NOMO-1 treated with dmso at 0.1 percent for 144 hours (cell line): Measurements from ENCODE around the gene CDIP1.
A peak's percentile ranks its signal among the peaks of the same experiment; 100 is the strongest.

Experiments used
- DNase-seq: peaks from one replicate; lab custom pipeline; 2025; ENCODE audit not compliant: unreplicated experiment; lab: John Stamatoyannopoulos, UW

Gene CDIP1

GRCh38 chr16:4494746-4495490, 43.7 kb downstream of the CDIP1 start:
- DNase-seq = no peak

- no peak for DNase-seq
Measured at GRCh38 chr16:4491898-4492297, 46.7 kb downstream of the CDIP1 start.

DNA sequence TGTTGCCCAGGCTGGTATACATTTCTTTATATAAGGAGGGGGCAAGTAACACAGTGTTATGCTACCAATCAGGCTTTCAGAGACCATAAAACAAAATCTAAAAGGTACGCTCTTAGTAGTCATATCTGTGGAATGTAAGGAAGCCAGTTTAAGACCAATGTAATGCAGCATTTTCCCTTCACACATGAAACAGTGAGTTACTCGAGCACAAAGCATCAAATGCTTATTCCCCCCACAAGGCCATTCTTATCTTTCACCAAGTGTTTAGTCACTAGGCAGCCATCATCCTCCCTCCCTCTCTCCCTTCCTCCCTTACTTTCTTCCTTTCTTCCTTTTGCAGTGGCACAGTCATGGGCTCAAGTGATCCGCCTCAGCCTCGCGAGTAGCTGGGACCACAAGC, 49.5 kb downstream of the CDIP1 start:
- no peak for DNase-seq

- no peak for DNase-seq
Measured at GRCh38 chr16:4488499-4488967, 50.0 kb downstream of the CDIP1 start.

- DNase-seq = no peak
Measured at GRCh38 chr16:4487955-4488498, 50.5 kb downstream of the CDIP1 start.

- DNase-seq = no peak
Measured at GRCh38 chr16:4486126-4486893, 52.3 kb downstream of the CDIP1 start.

DNA sequence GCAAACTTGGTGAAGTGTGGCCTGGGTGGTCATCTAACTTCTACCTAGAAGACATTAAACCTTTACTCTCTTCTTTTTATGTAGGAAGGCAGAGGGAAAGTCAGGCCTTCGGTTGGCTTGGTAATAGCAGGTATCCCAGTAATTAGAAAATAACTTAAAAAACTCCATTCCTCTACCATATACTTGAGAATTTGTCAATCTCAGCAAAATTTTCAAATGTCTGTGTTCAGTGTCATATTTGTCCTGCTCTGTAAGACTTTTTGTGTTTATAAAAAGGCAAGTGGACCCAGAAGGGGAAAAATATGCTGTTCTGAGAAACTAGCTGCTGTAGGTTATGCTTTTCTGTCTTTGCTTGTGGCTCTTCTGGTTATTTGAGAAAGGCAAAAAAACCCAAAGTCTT, 56.6 kb downstream of the CDIP1 start:
- no peak for DNase-seq

DNA sequence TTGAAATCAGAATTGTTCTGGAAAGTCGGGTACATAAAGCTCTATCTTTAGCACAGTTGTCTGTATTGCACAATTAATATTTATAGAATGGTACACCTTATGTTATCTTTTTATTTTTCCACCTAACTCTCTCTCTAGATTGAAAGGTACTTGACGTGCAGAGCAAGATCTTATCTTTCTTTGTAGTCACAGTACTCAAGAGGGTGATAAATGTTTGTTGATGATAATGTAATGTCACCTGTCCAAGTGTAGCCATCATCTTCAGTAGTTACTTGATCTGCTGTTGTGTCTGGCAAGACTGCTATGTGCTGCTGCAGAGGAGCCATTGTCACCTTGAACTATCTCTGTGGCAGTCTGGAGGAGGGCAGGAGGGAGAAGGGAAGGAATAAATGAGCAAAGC, 57.0 kb downstream of the CDIP1 start:
- no peak for DNase-seq

DNA sequence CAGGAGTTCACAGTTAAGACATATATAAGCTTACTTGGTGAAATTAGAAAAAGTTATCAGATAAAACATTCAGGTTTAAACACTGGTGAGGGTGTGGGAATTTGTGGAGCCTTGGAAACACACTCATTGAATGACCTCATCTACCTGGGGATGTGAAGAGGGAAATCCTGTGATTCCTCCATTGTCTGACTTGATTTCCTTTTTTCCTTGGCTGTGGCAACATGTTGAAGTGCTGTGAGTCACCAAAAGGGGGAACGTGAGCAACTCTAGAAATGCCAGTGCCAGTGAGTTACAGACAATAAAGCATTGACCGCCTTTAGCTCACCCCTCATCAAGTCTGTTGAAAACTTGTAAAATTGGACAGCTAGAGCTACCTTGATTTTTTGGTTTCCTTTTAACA, 60.6 kb downstream of the CDIP1 start:
- DNase-seq = no peak

DNA sequence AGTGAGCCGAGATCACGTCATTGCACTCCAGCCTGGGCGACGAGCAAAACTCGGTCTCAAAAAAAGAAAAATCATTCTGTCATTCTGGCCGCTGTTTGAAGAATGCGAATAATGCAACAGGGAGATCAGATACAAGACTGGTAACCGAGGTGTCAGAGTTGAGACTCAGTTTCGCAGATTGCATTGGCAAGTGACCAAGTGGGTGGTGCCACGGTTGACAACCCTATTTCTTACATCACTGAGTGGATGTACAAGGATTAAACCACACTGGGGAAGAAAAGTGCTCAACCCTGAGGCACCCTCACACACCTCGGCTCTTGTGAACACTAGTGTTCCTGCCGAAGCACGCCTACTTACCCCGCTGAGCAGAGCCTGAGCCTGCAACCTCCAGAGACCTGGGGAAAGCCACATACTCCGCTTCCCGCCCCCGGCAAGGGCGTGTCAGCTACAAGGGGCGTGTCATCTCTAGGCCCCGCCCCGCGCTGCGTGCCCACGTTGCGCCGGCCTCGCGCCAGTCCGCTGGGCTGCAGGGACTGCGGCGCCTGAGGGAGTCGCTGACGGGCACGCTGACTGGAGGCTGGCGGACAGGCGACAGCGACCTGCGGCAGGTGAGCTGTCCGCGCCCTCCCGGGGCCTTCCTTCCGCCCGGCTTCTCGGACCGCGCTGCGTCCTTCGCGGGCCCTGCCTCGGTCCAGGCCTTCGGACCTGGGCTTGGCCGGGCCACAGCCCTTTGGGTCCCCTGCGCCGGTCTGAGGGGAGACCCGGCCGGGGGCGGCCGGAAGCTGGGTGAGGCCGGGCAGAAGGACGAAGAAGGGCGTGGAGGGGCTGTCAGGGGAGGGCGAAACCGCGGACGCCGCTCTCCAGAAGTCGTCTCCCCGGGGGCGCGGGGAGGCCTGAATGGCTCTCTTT, 62.4 kb downstream of the CDIP1 start, which contains the start of gene HMOX2:
Gene HMOX2 (plus strand): TSS at position 519 of the 909 bp plus-strand sequence. CDS start 29,127 bp downstream, outside the sequence.
- DNase-seq = peak; percentile 94

GRCh38 chr16:4474192-4474961, 64.2 kb downstream of the CDIP1 start, which contains the start of gene NMRAL1:
NMRAL1 (minus strand) TSS chr16:4474625; CDS start chr16:4474132, 493 bp downstream.
- peak; percentile 90 for DNase-seq

DNA sequence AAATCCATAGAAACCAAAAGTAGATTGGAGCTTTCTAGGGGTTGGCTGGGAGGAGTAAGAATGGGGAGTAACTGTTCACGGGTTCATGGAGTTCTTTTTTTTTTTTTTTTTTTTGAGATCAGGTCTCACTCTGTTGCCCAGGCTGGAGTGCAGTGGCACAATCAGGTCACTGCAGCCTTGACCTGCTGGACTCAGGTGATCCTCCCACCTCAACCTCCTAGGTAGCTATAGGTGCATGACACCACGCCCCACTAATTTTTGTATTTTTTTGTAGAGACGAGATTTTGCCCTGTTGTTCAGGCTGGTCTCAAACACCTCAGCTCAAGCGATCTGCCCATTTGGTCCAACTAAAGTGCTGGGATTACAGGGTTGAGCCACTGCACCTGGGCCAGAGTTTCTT, 65.7 kb downstream of the CDIP1 start:
- no peak for DNase-seq

GRCh38 chr16:4471869-4472268, 66.7 kb downstream of the CDIP1 start:
- no peak for DNase-seq

DNA sequence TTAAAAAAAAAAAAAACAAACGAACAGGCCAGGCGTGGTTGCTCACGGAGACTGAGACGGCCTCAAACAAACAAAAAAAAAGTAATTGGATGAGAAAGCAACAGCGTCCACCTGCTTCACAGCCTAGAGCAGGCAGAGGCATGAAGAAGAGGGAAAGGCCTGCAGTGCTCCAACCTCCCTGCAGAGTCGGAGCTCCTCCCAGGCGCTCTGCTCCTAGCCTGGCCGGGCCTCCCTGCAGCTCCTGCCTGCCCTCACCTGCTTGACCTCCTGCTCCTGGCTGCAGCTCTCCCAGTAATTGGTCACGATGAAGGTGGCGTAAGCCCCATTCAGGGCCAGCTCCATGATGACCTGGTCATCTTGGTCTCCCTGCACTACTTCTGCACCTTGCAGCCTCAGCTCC, 69.6 kb downstream of the CDIP1 start:
- no peak for DNase-seq

DNA sequence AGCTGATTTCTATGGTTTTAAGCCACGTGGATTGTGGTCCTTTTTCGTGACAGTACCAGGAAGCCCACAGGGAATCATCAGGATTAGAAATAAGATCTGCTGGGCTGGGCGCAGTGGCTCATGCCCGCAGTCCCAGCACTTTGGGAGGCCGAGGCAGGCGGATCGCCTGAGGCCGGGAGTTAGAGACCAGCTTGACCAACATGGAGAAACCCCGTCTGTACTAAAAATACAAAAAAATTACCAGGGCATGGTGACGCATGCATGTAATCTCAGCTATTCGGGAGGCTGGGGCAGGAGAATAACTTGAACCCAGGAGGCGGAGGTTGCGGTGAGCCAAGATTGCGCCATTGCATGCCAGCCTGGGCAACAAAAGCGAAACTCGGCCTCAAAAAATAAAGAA, 70.7 kb downstream of the CDIP1 start:
- no peak for DNase-seq

GRCh38 chr16:4465977-4466779, 72.4 kb downstream of the CDIP1 start:
- no peak for DNase-seq

DNA sequence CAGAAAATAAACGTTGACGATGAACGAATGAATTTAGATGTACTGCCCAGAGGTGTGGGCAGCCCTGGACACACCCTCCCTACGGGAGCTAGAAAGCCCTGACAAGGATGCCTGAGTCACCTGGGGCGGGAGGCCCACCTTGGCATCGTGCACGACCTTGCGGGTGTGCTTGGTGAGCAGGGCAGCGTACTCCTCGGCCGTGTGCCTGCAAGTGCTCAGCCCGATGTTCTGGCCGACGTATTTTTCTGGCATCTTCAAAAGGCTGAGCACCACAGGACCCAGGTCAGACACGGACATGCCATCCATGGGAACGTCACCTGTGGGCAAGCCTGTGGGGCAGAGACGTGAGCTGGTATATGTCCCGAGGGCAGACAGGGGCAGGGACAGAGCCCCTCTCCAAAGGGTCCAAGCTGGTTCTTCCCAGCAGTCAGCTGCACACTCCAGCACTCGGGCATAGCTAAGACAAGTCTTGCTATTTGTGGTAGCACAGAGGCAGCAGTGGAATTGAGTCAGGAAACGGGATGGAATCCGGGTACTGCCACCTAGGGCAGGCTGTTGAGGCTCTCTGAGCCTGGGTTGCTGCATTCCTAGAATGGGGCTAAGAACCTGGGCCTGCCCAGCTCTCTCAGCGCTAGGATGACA, 74.9 kb downstream of the CDIP1 start:
- no peak for DNase-seq

DNA sequence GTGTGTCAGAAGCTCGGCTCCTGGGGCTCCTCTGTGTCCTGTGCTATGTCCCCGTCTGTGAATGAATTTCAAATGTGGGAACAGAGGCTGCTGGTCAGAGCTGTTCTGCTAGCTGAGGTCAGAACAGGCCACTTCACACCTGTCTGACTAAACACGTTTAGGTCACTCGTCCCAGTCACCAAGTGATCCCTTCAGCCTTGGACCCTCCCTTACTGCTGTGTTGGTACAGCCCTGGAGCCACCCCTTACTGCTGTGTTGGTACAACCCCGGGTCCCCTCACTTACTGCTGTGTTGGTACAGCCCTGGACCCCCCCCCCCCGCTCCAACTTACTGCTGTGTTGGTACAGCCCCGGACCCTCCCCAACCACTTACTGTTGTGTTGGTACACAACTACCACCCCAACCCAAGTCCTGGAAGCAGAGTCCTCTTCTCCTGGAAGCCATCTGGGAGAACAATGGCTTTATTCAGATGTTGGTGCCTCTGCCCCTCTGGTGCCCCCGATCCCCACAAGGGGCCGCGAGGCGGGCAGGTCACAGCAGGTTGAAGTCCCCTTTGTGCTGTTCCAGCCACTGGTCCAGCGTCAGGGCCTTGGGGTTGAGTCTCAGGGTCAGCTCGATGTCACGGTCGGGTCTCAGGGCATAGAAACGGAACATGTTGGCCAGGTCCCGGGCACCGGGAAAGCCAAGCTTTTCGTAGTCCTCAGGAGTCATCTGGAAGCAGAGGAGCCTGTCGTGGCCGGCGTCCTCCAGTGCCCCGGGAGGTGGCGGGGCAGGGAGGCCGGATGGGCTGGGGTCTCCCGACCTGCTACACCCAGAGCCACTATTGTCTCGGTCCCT, 77.1 kb downstream of the CDIP1 start:
- no peak for DNase-seq
